ENCODE data around the gene RASL12. TPM values are rescaled to one million over a fixed set of nuclear protein-coding genes. Genes with fewer than 3 reads are reported as not detected.

RASL12 gene
- 20.2 TPM for total RNA-seq
- long read RNA-seq, transcript RASL12-202 (4 exons, 1,523 nt): minor isoform, 10 of 133 reads
- long read RNA-seq, transcript RASL12-201 (5 exons, 2,640 nt): major isoform, 107 of 133 reads
- long read RNA-seq, partial matches to known transcripts: 8 of 133 reads
- long read RNA-seq, other reads (novel, unspliced or antisense): 8 of 133 reads

- peak; percentile 61 for DNase-seq
- peak; percentile 49 for ATAC-seq
Measured at GRCh38 chr15:65067645-65068402, at the start of gene RASL12. Gene RASL12 (minus strand): TSS chr15:65067991. CDS start chr15:65067835, 156 bp downstream.

GRCh38 chr15:65115542-65115941 is 47.8 kb upstream of the RASL12 start:
- Histone ChIP-seq H3K36me3 (peaks cover 84% of the 10 kb centered on the region), H3K4me3 (no peak overlapping the region), H3K9me3 (no peaks in the 10 kb centered on the region), H3K27me3 (no peaks in the 10 kb centered on the region), H3K4me1 (no peaks in the 10 kb centered on the region), H3K27ac (no peak overlapping the region)
- intact Hi-C loops (cut with DNase I): no loop called here
- ATAC-seq (no peak), DNase-seq (no peak)
- TF ChIP-seq CTCF (IDR thresholded peaks at IDR 0.05): no peak

More at GRCh38 chr15:65067645-65068402, at the start of gene RASL12:
- Histone ChIP-seq H3K4me3 (peak within 1 kb of the TSS; percentile 49), H3K27ac (peak within 1 kb of the TSS; percentile 83), H3K27me3 (peaks cover 19% of the 10 kb centered on the region), H3K9me3 (no peaks in the 10 kb centered on the region), H3K4me1 (peaks cover 17% of the 10 kb centered on the region), H3K36me3 (no peaks in the 10 kb centered on the region)
- no peak for TF ChIP-seq CTCF (IDR thresholded peaks at IDR 0.05)
- intact Hi-C loops (cut with DNase I): no loop called here

GRCh38 chr15:65115086-65115485 is 47.3 kb upstream of the RASL12 start, which contains the start of gene UBAP1L:
Gene UBAP1L (minus strand): TSS chr15:65115200. CDS start chr15:65106215, 8,985 bp downstream.
- H3K27ac ChIP-seq: no peak within 1 kb of the TSS
- H3K27me3 ChIP-seq: no peaks in the 10 kb centered on the region
- ATAC-seq: no peak
- no peaks in the 10 kb centered on the region for H3K4me1 ChIP-seq
- no peak for TF ChIP-seq CTCF (IDR thresholded peaks at IDR 0.05)
- no peaks in the 10 kb centered on the region for H3K9me3 ChIP-seq
- DNase-seq: no peak
- intact Hi-C loops (cut with DNase I): no loop called here
- no peak within 1 kb of the TSS for H3K4me3 ChIP-seq
- H3K36me3 ChIP-seq: peaks cover 84% of the 10 kb centered on the region

GRCh38 chr15:65110676-65111292 is 43.0 kb upstream of the RASL12 start:
- Histone ChIP-seq H3K27me3 (no peaks in the 10 kb centered on the region), H3K36me3 (peaks cover 45% of the 10 kb centered on the region), H3K9me3 (no peaks in the 10 kb centered on the region), H3K4me3 (no peak overlapping the region), H3K27ac (no peak overlapping the region), H3K4me1 (no peaks in the 10 kb centered on the region)
- intact Hi-C loops (cut with DNase I): no loop called here
- no peak for TF ChIP-seq CTCF (IDR thresholded peaks at IDR 0.05)
- ATAC-seq (no peak), DNase-seq (no peak)

- no peaks in the 10 kb centered on the region for H3K4me1 ChIP-seq
- TF ChIP-seq CTCF (IDR thresholded peaks at IDR 0.05): no peak
- H3K4me3 ChIP-seq: no peak overlapping the region
- intact Hi-C loops (cut with DNase I): no loop called here
- no peaks in the 10 kb centered on the region for H3K27me3 ChIP-seq
- DNase-seq (no peak), ATAC-seq (no peak)
- no peaks in the 10 kb centered on the region for H3K9me3 ChIP-seq
- H3K27ac ChIP-seq: no peak overlapping the region
- peaks cover 13% of the 10 kb centered on the region for H3K36me3 ChIP-seq
Measured at GRCh38 chr15:65106011-65106590, 38.3 kb upstream of the RASL12 start.
